Sigmoid colon (tissue), 7 donors: Measurements from ENCODE around the gene FRS2. TPM values are rescaled to one million over a fixed set of nuclear protein-coding genes. Genes with fewer than 3 reads are reported as not detected.

Experiments used
- DNase-seq: peaks from one replicate; pipeline ENCODE4 v3.0.0-alpha.2; 2019
- H3K27ac ChIP-seq, 4 donors: fragments of 200-600 bp; sonication (generic); one replicate each; pipeline ENCODE4 v1.5.1; 2016 to 2019; ENCODE audit warnings: mild to moderate bottlenecking in 1 of 4
- H3K27me3 ChIP-seq, 3 donors: fragments of 200-600 bp; sonication (generic); one replicate each; pipeline ENCODE4 v1.5.1; 2019; ENCODE audit warnings: mild to moderate bottlenecking in 1 of 3
- H3K36me3 ChIP-seq, 4 donors: fragments of 200-600 bp; sonication (generic); one replicate each; pipeline ENCODE4 v1.5.1; 2016 to 2019
- H3K4me1 ChIP-seq, 4 donors: fragments of 200-600 bp; sonication (generic); one replicate each; pipeline ENCODE4 v1.5.1; 2017 to 2019
- H3K4me3 ChIP-seq, 4 donors: fragments of 200-600 bp; sonication (generic); one replicate each; pipeline ENCODE4 v1.5.1; 2017 to 2019; ENCODE audit warnings: mild to moderate bottlenecking in 2 of 4, moderate library complexity in 1 of 4
- H3K9me3 ChIP-seq, 4 donors: fragments of 200-600 bp in 3 of 4; sonication (generic) in 3 of 4; one replicate each; pipeline versions ENCODE4 v1.5.1 to v1.6.1; 2013 to 2019
- CTCF ChIP-seq, 4 experiments: fragments of 450-650 bp in 3 of 4; fragments of 200-600 bp in 1 of 4; IDR thresholded peaks; one replicate each; pipeline ENCODE4 v1.5.1; 2016 to 2019; ENCODE audit warnings: antibody characterized with exemption in 4 of 4, mild to moderate bottlenecking in 3 of 4, moderate library complexity in 2 of 4
- EP300 ChIP-seq, 4 donors: sonication (generic); formaldehyde crosslinking; IDR thresholded peaks; one replicate each; pipeline ENCODE4 v1.6.1; 2017; ENCODE audit warnings: antibody characterized with exemption in 4 of 4
- POLR2A ChIP-seq, 2 donors: fragments of 450-650 bp; IDR thresholded peaks; one replicate each; pipeline ENCODE4 v1.6.1; 2016; ENCODE audit warnings: antibody characterized with exemption in 2 of 2, mild to moderate bottlenecking in 2 of 2, moderate library complexity in 2 of 2
- POLR2AphosphoS5 ChIP-seq, 4 donors: sonication (generic); formaldehyde crosslinking; IDR thresholded peaks; one replicate each; pipeline ENCODE4 v1.6.1; 2017; ENCODE audit warnings: antibody characterized with exemption in 4 of 4
- WGBS, 2 donors: extraction: QIAGEN DNeasy Blood & Tissue Kit; methylation state at CpG; one replicate each; pipeline ENCODE4 v1.1.7; 2013; 5-methylcytosine and 5-hydroxymethylcytosine counted together
- intact Hi-C: fragments of 100-400 bp; cut with DNase I; formaldehyde crosslinking; loops from one replicate; pipeline ENCODE4 v1.15.1; 2023
- polyA plus RNA-seq, 3 donors: library from polyadenylated mRNA; stranded (reverse); fragments of 200-250 nt; gene quantifications; one replicate each; pipeline ENCODE4 v1.2.3, GENCODE V29; 2013
- total RNA-seq, 4 donors: library from RNA; depleted of rRNA; stranded (reverse); fragments of >200 nt; gene quantifications; one replicate each; pipeline ENCODE4 v1.1.0, GENCODE V29; 2016
- donor health status: healthy with polysubstance abuse.
- donor health status: Bipolar disorder and iron deficiency.
- donor health status: healthy.

FRS2 gene
- total and polyA plus RNA-seq, 7 donors: 7.6 to 48.4 (median 33.8) TPM

GRCh38 chr12:69517406-69517805 is 47.2 kb downstream of the FRS2 start:
- intact Hi-C loops: no loop called here
- no peaks in the 10 kb centered on the region for H3K36me3 ChIP-seq
- no peak for DNase-seq
- no peaks in the 10 kb centered on the region for H3K9me3 ChIP-seq
- WGBS, 2 donors: 90 to 94% methylated on average over 2 of the region's 2 CpGs
- no peaks in the 10 kb centered on the region for H3K27me3 ChIP-seq
- H3K27ac ChIP-seq: no peak overlapping the region
- H3K4me1 ChIP-seq: peaks cover 0 to 45% (median 36%) of the 10 kb centered on the region in 4 donors
- TF ChIP-seq EP300 (IDR thresholded peaks at IDR 0.05): no peak
- no peak overlapping the region for H3K4me3 ChIP-seq

GRCh38 chr12:69519871-69520270 is 49.7 kb downstream of the FRS2 start:
- Histone ChIP-seq H3K4me3 (no peak overlapping the region), H3K27me3 (no peaks in the 10 kb centered on the region), H3K4me1 (peaks cover 0 to 30% (median 13%) of the 10 kb centered on the region in 4 donors), H3K9me3 (no peaks in the 10 kb centered on the region), H3K36me3 (no peaks in the 10 kb centered on the region), H3K27ac (no peak overlapping the region)
- 92 to 95% methylated on average over 7 of the region's 7 CpGs for WGBS, 2 donors
- intact Hi-C loops: no loop called here
- no peak for DNase-seq
- TF ChIP-seq EP300 (IDR thresholded peaks at IDR 0.05) (no peak), POLR2A (IDR thresholded peaks at IDR 0.05) (no peak)

- Histone ChIP-seq H3K4me1 (peaks cover 0 to 25% (median 8%) of the 10 kb centered on the region in 4 donors), H3K36me3 (no peaks in the 10 kb centered on the region), H3K9me3 (no peaks in the 10 kb centered on the region), H3K4me3 (no peak overlapping the region), H3K27me3 (no peaks in the 10 kb centered on the region), H3K27ac (no peak overlapping the region)
- TF ChIP-seq POLR2AphosphoS5 (IDR thresholded peaks at IDR 0.05) (no peak), CTCF (IDR thresholded peaks at IDR 0.05) (no peak), POLR2A (IDR thresholded peaks at IDR 0.05) (no peak), EP300 (IDR thresholded peaks at IDR 0.05) (no peak)
- WGBS, 2 donors: 96 to 97% methylated on average over 11 of the region's 11 CpGs
- no peak for DNase-seq
- intact Hi-C loops: no loop called here
Observed at GRCh38 chr12:69523433-69524330, 53.5 kb downstream of the FRS2 start.

GRCh38 chr12:69524331-69524630 is 54.1 kb downstream of the FRS2 start:
- Histone ChIP-seq H3K27me3 (no peaks in the 10 kb centered on the region), H3K36me3 (no peaks in the 10 kb centered on the region), H3K4me3 (no peak overlapping the region), H3K9me3 (no peaks in the 10 kb centered on the region), H3K27ac (no peak overlapping the region), H3K4me1 (peaks cover 0 to 31% (median 13%) of the 10 kb centered on the region in 4 donors)
- WGBS, 2 donors: 92 to 96% methylated on average over 2 of the region's 2 CpGs
- no peak for DNase-seq
- intact Hi-C loops: no loop called here
- TF ChIP-seq CTCF (IDR thresholded peaks at IDR 0.05) (no peak), EP300 (IDR thresholded peaks at IDR 0.05) (no peak), POLR2AphosphoS5 (IDR thresholded peaks at IDR 0.05) (no peak), POLR2A (IDR thresholded peaks at IDR 0.05) (no peak)

GRCh38 chr12:69524755-69525469 is 54.7 kb downstream of the FRS2 start:
- H3K36me3 ChIP-seq: no peaks in the 10 kb centered on the region
- WGBS, 2 donors: 96 to 97% methylated on average over 2 of the region's 2 CpGs
- peaks cover 0 to 31% (median 13%) of the 10 kb centered on the region in 4 donors for H3K4me1 ChIP-seq
- no peaks in the 10 kb centered on the region for H3K27me3 ChIP-seq
- H3K27ac ChIP-seq: no peak overlapping the region
- TF ChIP-seq POLR2AphosphoS5 (IDR thresholded peaks at IDR 0.05) (no peak), CTCF (IDR thresholded peaks at IDR 0.05) (no peak), EP300 (IDR thresholded peaks at IDR 0.05) (no peak), POLR2A (IDR thresholded peaks at IDR 0.05) (no peak)
- intact Hi-C loops: loop anchor here (5.0 kb wide), 1 partner anchor 38 kb away; no protein-coding TSS in a partner anchor
- H3K4me3 ChIP-seq: no peak overlapping the region
- H3K9me3 ChIP-seq: no peaks in the 10 kb centered on the region
- DNase-seq: no peak
